HUES48 (cell line): ENCODE measurements around the gene LRP1B.

Experiments
- H3K27ac ChIP-seq: one replicate; pipeline ENCODE4 v1.7.0; 2013; ENCODE audit warnings: low read depth, low read length, inconsistent platforms
- H3K27me3 ChIP-seq: 2 replicates; pipeline ENCODE4 v1.6.1; 2013; ENCODE audit warnings: mild to moderate bottlenecking, low read length; ENCODE audit not compliant: control insufficient read depth, insufficient read depth
- H3K36me3 ChIP-seq: 2 replicates; pipeline ENCODE4 v1.6.1; 2013; ENCODE audit warnings: low read length; ENCODE audit not compliant: control insufficient read depth, insufficient read depth
- H3K4me1 ChIP-seq: 2 replicates; pipeline ENCODE4 v1.6.1; 2013; ENCODE audit warnings: mild to moderate bottlenecking, low read length; ENCODE audit not compliant: control insufficient read depth, insufficient read depth
- H3K4me3 ChIP-seq: 2 replicates; pipeline ENCODE4 v1.5.1; 2013; ENCODE audit warnings: mild to moderate bottlenecking, low read depth, low read length
- H3K9ac ChIP-seq: 2 replicates; pipeline ENCODE4 v1.6.1; 2013; ENCODE audit warnings: mild to moderate bottlenecking, low read depth, low read length, moderate library complexity
- H3K9me3 ChIP-seq: 2 replicates; pipeline ENCODE4 v1.6.1; 2013; ENCODE audit warnings: low read length; ENCODE audit not compliant: control insufficient read depth, insufficient read depth

LRP1B gene

GRCh38 chr2:141259683-141260082 is 871.1 kb downstream of the LRP1B start:
- H3K36me3 ChIP-seq: no peaks in the 10 kb centered on the region
- no peak overlapping the region for H3K27ac ChIP-seq
- H3K9me3 ChIP-seq: no peaks in the 10 kb centered on the region
- H3K27me3 ChIP-seq: no peaks in the 10 kb centered on the region
- H3K4me3 ChIP-seq: no peak overlapping the region
- no peaks in the 10 kb centered on the region for H3K4me1 ChIP-seq
- no peak overlapping the region for H3K9ac ChIP-seq

GRCh38 chr2:141242008-141242407 is 888.8 kb downstream of the LRP1B start:
- no peaks in the 10 kb centered on the region for H3K9me3 ChIP-seq
- H3K4me3 ChIP-seq: no peak overlapping the region
- no peaks in the 10 kb centered on the region for H3K27me3 ChIP-seq
- H3K27ac ChIP-seq: no peak overlapping the region
- H3K36me3 ChIP-seq: no peaks in the 10 kb centered on the region
- H3K9ac ChIP-seq: no peak overlapping the region
- H3K4me1 ChIP-seq: no peaks in the 10 kb centered on the region

GRCh38 chr2:141226560-141226959 is 904.3 kb downstream of the LRP1B start:
- Histone ChIP-seq H3K9me3 (no peaks in the 10 kb centered on the region), H3K27me3 (no peaks in the 10 kb centered on the region), H3K36me3 (no peaks in the 10 kb centered on the region), H3K4me3 (no peak overlapping the region), H3K27ac (no peak overlapping the region), H3K4me1 (no peaks in the 10 kb centered on the region), H3K9ac (no peak overlapping the region)

- Histone ChIP-seq H3K4me1 (no peaks in the 10 kb centered on the region), H3K27ac (no peak overlapping the region), H3K9ac (no peak overlapping the region), H3K36me3 (no peaks in the 10 kb centered on the region), H3K27me3 (no peaks in the 10 kb centered on the region), H3K9me3 (no peaks in the 10 kb centered on the region), H3K4me3 (no peak overlapping the region)
Measured at GRCh38 chr2:141207036-141207385, 923.8 kb downstream of the LRP1B start.

GRCh38 chr2:141201016-141201565 is 929.7 kb downstream of the LRP1B start:
- Histone ChIP-seq H3K9me3 (no peaks in the 10 kb centered on the region), H3K36me3 (no peaks in the 10 kb centered on the region), H3K4me1 (no peaks in the 10 kb centered on the region), H3K27me3 (no peaks in the 10 kb centered on the region), H3K4me3 (no peak overlapping the region), H3K27ac (no peak overlapping the region), H3K9ac (no peak overlapping the region)

GRCh38 chr2:141200191-141200590 is 930.6 kb downstream of the LRP1B start:
- H3K4me1 ChIP-seq: no peaks in the 10 kb centered on the region
- no peak overlapping the region for H3K27ac ChIP-seq
- no peaks in the 10 kb centered on the region for H3K27me3 ChIP-seq
- no peaks in the 10 kb centered on the region for H3K36me3 ChIP-seq
- H3K9me3 ChIP-seq: no peaks in the 10 kb centered on the region
- H3K4me3 ChIP-seq: no peak overlapping the region
- H3K9ac ChIP-seq: no peak overlapping the region

- Histone ChIP-seq H3K36me3 (no peaks in the 10 kb centered on the region), H3K4me3 (no peak overlapping the region), H3K9me3 (no peaks in the 10 kb centered on the region), H3K4me1 (no peaks in the 10 kb centered on the region), H3K27ac (no peak overlapping the region), H3K27me3 (no peaks in the 10 kb centered on the region), H3K9ac (no peak overlapping the region)
Measured at GRCh38 chr2:141199711-141200110, 931.1 kb downstream of the LRP1B start.

- 0 out of 2 replicates have a peak, but pooled peaks cover 8% of the 10 kb centered on the region for H3K4me1 ChIP-seq
- no peaks in the 10 kb centered on the region for H3K9me3 ChIP-seq
- H3K4me3 ChIP-seq: no peak overlapping the region
- no peak overlapping the region for H3K9ac ChIP-seq
- H3K27ac ChIP-seq: no peak overlapping the region
- H3K27me3 ChIP-seq: no peaks in the 10 kb centered on the region
- no peaks in the 10 kb centered on the region for H3K36me3 ChIP-seq
Measured at GRCh38 chr2:141195087-141195486, 935.7 kb downstream of the LRP1B start.

GRCh38 chr2:141187075-141187439 is 943.8 kb downstream of the LRP1B start:
- H3K4me1 ChIP-seq: 0 out of 2 replicates have a peak, but pooled peaks cover 8% of the 10 kb centered on the region
- no peak overlapping the region for H3K4me3 ChIP-seq
- no peak overlapping the region for H3K27ac ChIP-seq
- no peaks in the 10 kb centered on the region for H3K9me3 ChIP-seq
- no peaks in the 10 kb centered on the region for H3K27me3 ChIP-seq
- no peak overlapping the region for H3K9ac ChIP-seq
- no peaks in the 10 kb centered on the region for H3K36me3 ChIP-seq

- H3K4me1 ChIP-seq: 0 out of 2 replicates have a peak, but pooled peaks cover 3% of the 10 kb centered on the region
- no peak overlapping the region for H3K27ac ChIP-seq
- no peak overlapping the region for H3K4me3 ChIP-seq
- no peaks in the 10 kb centered on the region for H3K9me3 ChIP-seq
- no peak overlapping the region for H3K9ac ChIP-seq
- no peaks in the 10 kb centered on the region for H3K36me3 ChIP-seq
- no peaks in the 10 kb centered on the region for H3K27me3 ChIP-seq
Measured at GRCh38 chr2:141186413-141187074, 944.3 kb downstream of the LRP1B start.

- Histone ChIP-seq H3K27me3 (no peaks in the 10 kb centered on the region), H3K4me3 (no peak overlapping the region), H3K27ac (no peak overlapping the region), H3K36me3 (no peaks in the 10 kb centered on the region), H3K9ac (no peak overlapping the region), H3K9me3 (no peaks in the 10 kb centered on the region), H3K4me1 (no peaks in the 10 kb centered on the region)
Measured at GRCh38 chr2:141182246-141182645, 948.6 kb downstream of the LRP1B start.
